ENCODE measurements around the gene CCDC177.

The CCDC177 gene

DNA sequence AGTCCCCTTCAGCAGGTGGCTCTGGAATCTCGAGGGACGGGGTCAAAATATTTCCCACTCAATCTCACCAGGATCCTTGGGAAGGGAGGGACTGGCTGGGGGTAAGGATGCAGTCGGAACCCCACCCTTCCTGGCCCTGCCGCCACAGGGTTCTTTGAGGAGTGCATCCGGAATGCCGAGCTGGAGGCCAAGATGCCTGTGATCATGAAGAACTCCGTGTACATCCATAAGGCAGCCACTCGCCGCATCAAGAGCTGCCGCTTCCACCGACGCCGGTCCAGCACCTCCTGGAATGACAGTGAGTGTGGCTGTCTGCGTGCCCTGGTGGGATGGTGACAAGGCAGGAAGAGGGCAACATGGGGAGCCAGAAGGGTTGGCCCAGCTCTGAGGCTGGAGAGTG is 47.0 kb downstream of the CCDC177 start:
- no peak for DNase-seq

DNA sequence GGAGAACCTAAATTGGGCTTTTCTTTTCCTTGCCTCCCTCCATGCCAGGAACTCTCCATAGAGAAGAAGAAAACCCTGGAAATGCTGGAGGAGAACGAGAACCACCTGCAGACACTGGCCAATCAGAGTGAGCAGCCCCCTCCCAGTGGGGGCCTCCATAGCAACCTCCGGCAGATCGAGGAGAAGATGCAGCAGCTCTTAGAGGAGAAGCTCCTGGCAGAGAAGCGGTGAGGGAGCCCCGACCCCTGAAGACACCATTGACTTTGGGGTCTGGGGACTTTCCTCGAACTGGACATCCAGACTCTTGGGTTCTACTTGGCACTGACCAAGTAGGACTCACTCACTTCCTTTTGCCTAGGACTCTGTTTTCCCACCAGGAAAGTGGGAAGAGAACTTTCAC is 48.8 kb downstream of the CCDC177 start:
- no peak for DNase-seq

DNA sequence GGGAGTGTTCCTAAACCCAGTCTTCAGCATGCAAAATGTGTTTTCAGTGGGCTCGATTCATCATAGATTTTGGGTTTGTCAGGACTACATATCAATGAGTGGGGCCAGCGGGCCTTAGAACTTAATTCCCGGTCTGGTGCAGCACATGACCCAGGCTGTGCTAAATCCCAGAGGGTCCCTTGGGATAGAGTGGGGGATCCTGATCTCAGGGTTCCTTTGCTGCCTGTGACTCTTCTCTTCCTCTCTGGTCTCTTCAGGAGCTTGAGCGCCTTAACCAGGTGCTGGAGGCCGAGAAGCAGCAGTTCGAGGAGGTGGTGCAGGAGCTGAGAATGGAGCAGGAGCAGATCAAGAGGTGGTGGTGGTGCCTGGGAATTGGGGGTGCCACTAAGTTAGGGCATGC is 52.6 kb downstream of the CCDC177 start:
- DNase-seq, result no peak

Measured in stimulated activated CD4-positive, alpha-beta T cell treated with anti-CD3 and anti-CD28 coated beads, Interleukin-4, amount 100 ng/mL, for 24 hours (primary cell).